ENCODE measurements around the gene MMP17. TPM values are rescaled to one million over a fixed set of nuclear protein-coding genes. Genes with fewer than 3 reads are reported as not detected.

The MMP17 gene
- total and polyA plus RNA-seq, 12 donors, result 0.28 to 3.7 (median 1.0) TPM; not detected in 1

DNA sequence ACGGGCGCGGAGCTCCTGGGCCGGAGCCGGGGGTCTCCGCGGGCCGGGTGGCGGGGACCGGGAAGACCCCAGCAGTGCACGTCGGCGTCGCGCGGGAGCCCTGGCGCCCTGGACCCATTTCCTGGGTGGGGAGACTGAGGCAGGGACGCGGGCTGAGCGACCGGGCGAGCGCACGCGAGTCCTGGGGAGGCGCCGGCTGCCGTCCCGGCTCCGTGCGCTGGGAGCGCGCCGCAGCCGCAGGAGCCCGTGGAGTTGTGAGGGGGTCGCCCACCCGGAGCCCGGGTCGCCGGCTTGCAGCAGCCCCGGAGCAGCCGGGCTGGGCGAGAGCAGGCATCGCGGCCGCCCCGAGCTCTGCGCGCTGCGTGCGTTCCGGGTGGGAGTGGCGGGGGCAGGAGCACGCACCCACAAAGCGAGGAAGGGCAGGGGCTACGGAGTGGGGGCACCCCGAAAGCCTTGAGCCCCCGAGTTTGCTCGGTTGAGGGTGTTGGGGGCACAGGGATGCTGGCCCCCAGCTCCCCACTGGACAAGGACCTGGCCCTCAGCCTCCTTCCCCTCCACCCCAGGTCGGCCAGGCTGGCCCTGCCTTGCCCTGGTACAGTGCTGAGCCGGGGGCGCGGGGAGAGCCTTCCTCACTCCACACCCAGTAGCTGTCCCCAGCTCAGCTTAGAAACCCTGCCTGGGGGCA, 620 bp downstream of the MMP17 start:
- H3K27me3 ChIP-seq, result peaks cover 0 to 78% (median 63%) of the 10 kb centered on the region in 7 donors
- DNase-seq, result no peak
- H3K27ac ChIP-seq, result peak overlapping the region in 3 of 10 donors; percentile 4 to 23 (median 14)
- 1% methylated on average over 52 to 64 of the region's 64 CpGs for WGBS, 2 donors
- TF ChIP-seq, protein P1, sequence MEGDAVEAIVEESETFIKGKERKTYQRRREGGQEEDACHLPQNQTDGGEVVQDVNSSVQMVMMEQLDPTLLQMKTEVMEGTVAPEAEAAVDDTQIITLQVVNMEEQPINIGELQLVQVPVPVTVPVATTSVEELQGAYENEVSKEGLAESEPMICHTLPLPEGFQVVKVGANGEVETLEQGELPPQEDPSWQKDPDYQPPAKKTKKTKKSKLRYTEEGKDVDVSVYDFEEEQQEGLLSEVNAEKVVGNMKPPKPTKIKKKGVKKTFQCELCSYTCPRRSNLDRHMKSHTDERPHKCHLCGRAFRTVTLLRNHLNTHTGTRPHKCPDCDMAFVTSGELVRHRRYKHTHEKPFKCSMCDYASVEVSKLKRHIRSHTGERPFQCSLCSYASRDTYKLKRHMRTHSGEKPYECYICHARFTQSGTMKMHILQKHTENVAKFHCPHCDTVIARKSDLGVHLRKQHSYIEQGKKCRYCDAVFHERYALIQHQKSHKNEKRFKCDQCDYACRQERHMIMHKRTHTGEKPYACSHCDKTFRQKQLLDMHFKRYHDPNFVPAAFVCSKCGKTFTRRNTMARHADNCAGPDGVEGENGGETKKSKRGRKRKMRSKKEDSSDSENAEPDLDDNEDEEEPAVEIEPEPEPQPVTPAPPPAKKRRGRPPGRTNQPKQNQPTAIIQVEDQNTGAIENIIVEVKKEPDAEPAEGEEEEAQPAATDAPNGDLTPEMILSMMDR (IDR thresholded peaks at IDR 0.05), result no peak
- peak overlapping the region; percentile 29 to 58 (median 56) for H3K4me3 ChIP-seq
- H3K4me1 ChIP-seq, result peaks cover 8 to 40% (median 30%) of the 10 kb centered on the region in 9 donors
- H3K9me3 ChIP-seq, result no peaks in the 10 kb centered on the region
- peak in 7 of 8 donors; percentile 3 to 20 (median 5) for ATAC-seq
- intact Hi-C loops (cut with DNase I), result loop anchor here in 2 of 10 donors (5.0 to 10.0 kb wide), 2 partner anchors 214 to 912 kb away; no protein-coding TSS in a partner anchor
- H3K36me3 ChIP-seq, result no peaks in the 10 kb centered on the region

DNA sequence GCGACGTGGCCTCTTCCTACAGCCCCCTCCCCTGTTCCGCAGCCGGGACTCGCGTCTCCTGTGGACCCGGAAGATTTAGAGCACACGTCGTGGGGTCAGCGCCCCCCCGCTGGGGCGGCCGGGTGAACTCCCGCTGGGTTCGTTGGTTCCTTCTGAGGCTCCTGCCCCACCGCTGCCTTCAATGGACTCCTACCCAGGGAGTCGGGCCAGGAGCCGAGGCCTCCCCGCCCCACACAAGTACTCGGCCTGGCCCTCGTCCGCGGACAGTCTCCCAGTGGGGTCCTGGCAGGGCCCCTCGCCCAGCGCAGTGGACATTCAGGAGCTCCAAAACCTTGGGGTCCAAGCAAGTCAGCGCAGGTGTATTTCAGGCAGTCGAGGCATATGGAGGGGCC, 1.2 kb downstream of the MMP17 start:
- ATAC-seq, result peak in 7 of 8 donors; percentile 0 to 28 (median 17)

DNA sequence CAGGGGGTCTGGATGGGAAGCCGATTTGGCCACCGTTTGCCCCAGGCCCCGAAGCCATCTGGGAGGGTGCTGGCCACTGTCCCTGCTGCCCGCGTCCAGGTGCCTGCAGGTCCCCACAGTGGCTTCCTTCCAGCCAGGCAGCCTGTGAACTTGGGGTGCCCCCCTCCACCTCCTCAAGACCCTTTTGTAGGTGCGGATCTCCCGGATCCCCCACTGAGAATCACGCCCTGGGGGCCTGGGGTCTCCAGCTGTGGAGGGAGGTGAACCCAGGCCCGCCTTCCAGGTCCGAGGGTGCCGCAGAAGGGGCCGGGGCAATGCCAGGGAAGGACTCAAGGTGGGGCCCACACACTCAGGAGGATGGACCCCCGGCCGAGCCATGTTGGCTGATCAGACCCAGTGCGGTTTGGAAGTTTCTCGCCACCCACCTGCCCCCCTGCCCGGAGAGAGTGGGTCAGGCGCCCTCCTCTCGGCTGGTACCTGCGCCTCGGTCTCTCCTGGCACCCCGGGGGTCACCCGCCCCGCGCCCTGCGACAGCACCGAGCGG, 1.7 kb downstream of the MMP17 start:
- peak in 3 of 8 donors; percentile 1 to 11 (median 2) for ATAC-seq
- DNase-seq, result no peak
- intact Hi-C loops (cut with DNase I), result loop anchor here in 7 of 10 donors (2.0 to 10.0 kb wide), 12 partner anchors 65 to 913 kb away; partner anchors contain the start of genes EP400 (in 2 of the 7), PUS1 (in 1 of the 7) and ULK1 (in 1 of the 7)
- Histone ChIP-seq H3K36me3 (no peaks in the 10 kb centered on the region), H3K4me3 (peak overlapping the region; percentile 29 to 58 (median 56)), H3K27ac (peak overlapping the region in 7 of 10 donors; percentile 25 to 68 (median 61)), H3K4me1 (peaks cover 8 to 40% (median 30%) of the 10 kb centered on the region in 9 donors), H3K9me3 (no peaks in the 10 kb centered on the region), H3K27me3 (peaks cover 0 to 82% (median 69%) of the 10 kb centered on the region in 7 donors)
- 13 to 17% methylated on average over 28 of the region's 28 CpGs for WGBS, 2 donors
- TF ChIP-seq, protein P1 (IDR thresholded peaks at IDR 0.05), result no peak

More for the DNA sequence above, 1.2 kb downstream of the MMP17 start:
- peaks cover 0 to 78% (median 64%) of the 10 kb centered on the region in 7 donors for H3K27me3 ChIP-seq
- peaks cover 8 to 40% (median 30%) of the 10 kb centered on the region in 9 donors for H3K4me1 ChIP-seq
- DNase-seq, result no peak
- H3K4me3 ChIP-seq, result peak overlapping the region; percentile 29 to 58 (median 56)
- no peaks in the 10 kb centered on the region for H3K9me3 ChIP-seq
- peak overlapping the region in 3 of 10 donors; percentile 4 to 23 (median 14) for H3K27ac ChIP-seq
- intact Hi-C loops (cut with DNase I), result loop anchor here in 2 of 10 donors (5.0 to 10.0 kb wide), 2 partner anchors 215 to 912 kb away; no protein-coding TSS in a partner anchor
- H3K36me3 ChIP-seq, result no peaks in the 10 kb centered on the region
- WGBS, 2 donors, result 6 to 8% methylated on average over 27 of the region's 27 CpGs
- TF ChIP-seq, protein P1 (IDR thresholded peaks at IDR 0.05), result no peak

DNA sequence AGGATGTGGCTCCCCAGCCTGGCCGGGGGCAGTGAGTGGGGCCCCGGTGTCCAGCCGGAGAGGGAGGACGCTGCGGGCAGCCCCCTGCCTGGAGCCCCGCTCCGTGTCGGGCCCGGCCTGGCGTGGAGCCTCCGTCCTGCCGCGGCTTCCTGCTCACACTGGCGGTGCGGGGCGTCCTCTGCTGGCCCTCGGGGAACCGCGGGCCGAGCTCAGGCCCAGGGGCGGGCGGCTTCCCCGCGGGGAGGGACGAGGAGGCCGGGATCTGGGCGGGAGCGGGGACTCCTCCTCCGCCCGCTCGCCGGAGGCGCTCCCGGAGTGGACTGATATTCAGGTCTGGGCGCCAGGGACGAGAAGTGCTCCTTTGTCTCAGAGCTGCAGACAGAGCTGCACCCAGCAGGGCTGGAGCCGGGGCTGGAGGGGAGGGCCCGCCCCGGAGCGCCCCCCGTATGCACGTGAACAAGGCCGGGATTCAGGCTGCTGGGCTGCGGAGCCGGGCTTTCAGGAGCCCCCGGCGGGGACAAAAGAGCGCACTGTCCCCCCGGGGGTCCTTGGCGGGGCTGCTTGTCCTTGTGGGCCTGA, 2.2 kb downstream of the MMP17 start:
- Histone ChIP-seq H3K9me3 (no peaks in the 10 kb centered on the region), H3K36me3 (no peaks in the 10 kb centered on the region), H3K4me1 (peaks cover 8 to 40% (median 30%) of the 10 kb centered on the region in 9 donors), H3K27me3 (peaks cover 0 to 87% (median 75%) of the 10 kb centered on the region in 7 donors), H3K27ac (peak overlapping the region in 8 of 10 donors; percentile 30 to 68 (median 62)), H3K4me3 (peak overlapping the region; percentile 29 to 58 (median 56))
- intact Hi-C loops (cut with DNase I), result loop anchor here in 6 of 10 donors (2.0 to 10.0 kb wide), 11 partner anchors 64 to 913 kb away; partner anchors contain the start of genes EP400 (in 2 of the 6), PUS1 (in 1 of the 6) and ULK1 (in 1 of the 6)
- TF ChIP-seq, protein P1 (IDR thresholded peaks at IDR 0.05), result peak; percentile 31 to 77 (median 68)
- 1% methylated on average over 40 to 50 of the region's 50 CpGs for WGBS, 2 donors
- ATAC-seq, result peak; percentile 86 to 93 (median 91)
- DNase-seq, result peak; percentile 74 to 86

Measured in heart right ventricle (tissue), 16 donors.